Measurements from ENCODE around the gene SLFN13.

The SLFN13 gene

GRCh38 chr17:35433075-35433894, 15.3 kb downstream of the SLFN13 start (continued):
- TF ChIP-seq ZNF664 (tag by site-specific recombination; IDR thresholded peaks at IDR 0.05) (no peak), ZSCAN23 (tag by site-specific recombination; IDR thresholded peaks at IDR 0.05) (no peak), SP7 (tag by site-specific recombination; IDR thresholded peaks at IDR 0.05) (peak; percentile 74), SP2 (tag by site-specific recombination; IDR thresholded peaks at IDR 0.05) (peak; percentile 50), ZFP69B (tag by site-specific recombination; IDR thresholded peaks at IDR 0.05) (no peak), ZNF266 (tag by site-specific recombination; IDR thresholded peaks at IDR 0.05; ENCODE audit: low read depth) (no peak), ZNF138 (tag by site-specific recombination; IDR thresholded peaks at IDR 0.05; ENCODE audit: borderline replicate concordance) (no peak), ZNF132 (tag by site-specific recombination; IDR thresholded peaks at IDR 0.05; ENCODE audit: borderline replicate concordance) (no peak), ZNF362 (tag by site-specific recombination; IDR thresholded peaks at IDR 0.05) (no peak), ZNF501 (tag by site-specific recombination; IDR thresholded peaks at IDR 0.05) (no peak), ZNF843 (tag by site-specific recombination; IDR thresholded peaks at IDR 0.05) (no peak), ZNF623 (tag by site-specific recombination; IDR thresholded peaks at IDR 0.05) (no peak), GLI2 (tag by site-specific recombination; IDR thresholded peaks at IDR 0.05; ENCODE audit: borderline replicate concordance, low read depth) (no peak), ZNF600 (tag by site-specific recombination; IDR thresholded peaks at IDR 0.05) (0 out of 2 replicates have a peak, but pooled peaks have one; percentile 16), ZNF777 (tag by site-specific recombination; IDR thresholded peaks at IDR 0.05; ENCODE audit: borderline replicate concordance) (no peak), ZNF10 (tag by site-specific recombination; IDR thresholded peaks at IDR 0.05) (no peak), ZFP37 (tag by site-specific recombination; IDR thresholded peaks at IDR 0.05) (no peak), ZNF404 (tag by site-specific recombination; IDR thresholded peaks at IDR 0.05) (no peak), ZNF37A (tag by site-specific recombination; IDR thresholded peaks at IDR 0.05) (no peak), ZNF626 (tag by site-specific recombination; IDR thresholded peaks at IDR 0.05) (no peak), GLIS1 (tag by site-specific recombination; IDR thresholded peaks at IDR 0.05) (no peak), YY1 (tag by site-specific recombination; IDR thresholded peaks at IDR 0.05) (no peak), ZNF654 (tag by site-specific recombination; IDR thresholded peaks at IDR 0.05; ENCODE audit: low read depth) (0 out of 2 replicates have a peak, but pooled peaks have one; percentile 3), PRDM10 (tag by site-specific recombination; IDR thresholded peaks at IDR 0.05) (peak; percentile 76), MZF1 (tag by site-specific recombination; IDR thresholded peaks at IDR 0.05; ENCODE audit: borderline replicate concordance) (0 out of 2 replicates have a peak, but pooled peaks have one; percentile 4), ZNF660 (tag by site-specific recombination; IDR thresholded peaks at IDR 0.05) (peak; percentile 69), KLF8 (tag by site-specific recombination; IDR thresholded peaks at IDR 0.05) (peak; percentile 56), ZNF658 (tag by site-specific recombination; IDR thresholded peaks at IDR 0.05) (no peak), TRIM28 (IDR thresholded peaks at IDR 0.05; ENCODE audit: borderline replicate concordance, low read length) (peak; percentile 87)
- TF ChIP-seq, protein P1, sequence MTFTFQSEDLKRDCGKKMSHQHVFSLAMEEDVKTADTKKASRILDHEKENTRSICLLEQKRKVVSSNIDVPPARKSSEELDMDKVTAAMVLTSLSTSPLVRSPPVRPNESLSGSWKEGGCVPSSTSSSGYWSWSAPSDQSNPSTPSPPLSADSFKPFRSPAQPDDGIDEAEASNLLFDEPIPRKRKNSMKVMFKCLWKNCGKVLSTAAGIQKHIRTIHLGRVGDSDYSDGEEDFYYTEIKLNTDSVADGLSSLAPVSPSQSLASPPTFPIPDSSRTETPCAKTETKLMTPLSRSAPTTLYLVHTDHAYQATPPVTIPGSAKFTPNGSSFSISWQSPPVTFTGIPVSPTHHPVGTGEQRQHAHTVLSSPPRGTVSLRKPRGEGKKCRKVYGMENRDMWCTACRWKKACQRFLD (tag by site-specific recombination; IDR thresholded peaks at IDR 0.05): no peak
- TF ChIP-seq, protein P2, sequence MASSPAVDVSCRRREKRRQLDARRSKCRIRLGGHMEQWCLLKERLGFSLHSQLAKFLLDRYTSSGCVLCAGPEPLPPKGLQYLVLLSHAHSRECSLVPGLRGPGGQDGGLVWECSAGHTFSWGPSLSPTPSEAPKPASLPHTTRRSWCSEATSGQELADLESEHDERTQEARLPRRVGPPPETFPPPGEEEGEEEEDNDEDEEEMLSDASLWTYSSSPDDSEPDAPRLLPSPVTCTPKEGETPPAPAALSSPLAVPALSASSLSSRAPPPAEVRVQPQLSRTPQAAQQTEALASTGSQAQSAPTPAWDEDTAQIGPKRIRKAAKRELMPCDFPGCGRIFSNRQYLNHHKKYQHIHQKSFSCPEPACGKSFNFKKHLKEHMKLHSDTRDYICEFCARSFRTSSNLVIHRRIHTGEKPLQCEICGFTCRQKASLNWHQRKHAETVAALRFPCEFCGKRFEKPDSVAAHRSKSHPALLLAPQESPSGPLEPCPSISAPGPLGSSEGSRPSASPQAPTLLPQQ (tag by site-specific recombination; IDR thresholded peaks at IDR 0.05): peak; percentile 16; the same call in 1 of the 2 replicates
- TF ChIP-seq, protein P3, sequence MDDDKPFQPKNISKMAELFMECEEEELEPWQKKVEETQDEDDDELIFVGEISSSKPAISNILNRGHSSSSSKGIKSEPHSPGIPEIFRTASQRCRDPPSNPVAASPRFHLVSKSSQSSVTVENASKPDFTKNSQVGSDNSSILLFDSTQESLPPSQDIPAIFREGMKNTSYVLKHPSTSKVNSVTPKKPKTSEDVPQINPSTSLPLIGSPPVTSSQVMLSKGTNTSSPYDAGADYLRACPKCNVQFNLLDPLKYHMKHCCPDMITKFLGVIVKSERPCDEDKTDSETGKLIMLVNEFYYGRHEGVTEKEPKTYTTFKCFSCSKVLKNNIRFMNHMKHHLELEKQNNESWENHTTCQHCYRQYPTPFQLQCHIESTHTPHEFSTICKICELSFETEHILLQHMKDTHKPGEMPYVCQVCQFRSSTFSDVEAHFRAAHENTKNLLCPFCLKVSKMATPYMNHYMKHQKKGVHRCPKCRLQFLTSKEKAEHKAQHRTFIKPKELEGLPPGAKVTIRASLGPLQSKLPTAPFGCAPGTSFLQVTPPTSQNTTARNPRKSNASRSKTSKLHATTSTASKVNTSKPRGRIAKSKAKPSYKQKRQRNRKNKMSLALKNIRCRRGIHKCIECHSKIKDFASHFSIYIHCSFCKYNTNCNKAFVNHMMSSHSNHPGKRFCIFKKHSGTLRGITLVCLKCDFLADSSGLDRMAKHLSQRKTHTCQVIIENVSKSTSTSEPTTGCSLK (tag by site-specific recombination; IDR thresholded peaks at IDR 0.05): no peak

Data from HEK293 (cell line).